ENCODE measurements around the gene VAT1.
"Not testable (repeated sequence)": the region's sequence is repeated elsewhere in the genome, so short reads cannot be mapped to it uniquely, and the experiment has no call there.

Gene VAT1

DNA sequence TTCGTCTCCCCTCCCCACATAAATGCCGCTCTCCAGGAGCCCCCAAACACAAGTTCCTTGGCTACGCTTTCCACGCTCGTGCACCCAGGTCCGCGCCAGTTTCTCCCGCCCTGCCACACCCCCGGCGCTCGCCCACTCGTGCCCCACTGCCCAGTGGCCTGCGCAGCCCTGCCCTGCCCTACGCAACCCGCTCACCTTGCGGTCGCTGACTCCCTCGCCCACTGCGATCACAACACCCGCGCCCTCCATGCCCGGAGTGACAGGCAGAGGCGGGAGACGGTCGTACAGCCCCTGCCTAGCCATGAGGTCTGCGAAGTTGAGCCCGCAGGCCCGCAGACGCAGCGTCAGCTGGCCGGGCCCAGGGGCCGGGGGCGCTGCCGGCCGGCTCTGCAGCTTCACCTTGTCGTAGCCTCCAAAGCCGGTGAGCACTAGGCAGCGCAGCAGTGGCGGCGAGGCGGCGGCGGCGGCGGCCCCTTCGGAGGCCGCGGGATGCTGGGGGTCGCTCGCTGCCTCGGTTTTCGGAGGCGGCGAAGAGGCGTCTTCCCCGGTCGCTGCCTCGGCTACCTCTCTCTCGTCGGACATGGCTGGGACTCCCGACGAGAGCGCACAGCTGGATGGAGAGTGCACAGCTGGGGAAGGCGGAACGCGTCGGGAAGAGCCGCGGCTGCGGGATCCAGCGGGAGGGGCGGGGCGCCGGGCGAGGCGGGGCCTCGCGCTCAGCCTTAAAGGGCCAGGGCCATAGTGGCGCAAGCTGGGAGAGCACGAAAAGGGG is at the start of gene VAT1:
Gene VAT1, minus strand, starts transcription at position 645 of the 772 bp plus-strand sequence. Its CDS starts 63 bp downstream, at position 582.
- DNase-seq, result peak; percentile 51

DNA sequence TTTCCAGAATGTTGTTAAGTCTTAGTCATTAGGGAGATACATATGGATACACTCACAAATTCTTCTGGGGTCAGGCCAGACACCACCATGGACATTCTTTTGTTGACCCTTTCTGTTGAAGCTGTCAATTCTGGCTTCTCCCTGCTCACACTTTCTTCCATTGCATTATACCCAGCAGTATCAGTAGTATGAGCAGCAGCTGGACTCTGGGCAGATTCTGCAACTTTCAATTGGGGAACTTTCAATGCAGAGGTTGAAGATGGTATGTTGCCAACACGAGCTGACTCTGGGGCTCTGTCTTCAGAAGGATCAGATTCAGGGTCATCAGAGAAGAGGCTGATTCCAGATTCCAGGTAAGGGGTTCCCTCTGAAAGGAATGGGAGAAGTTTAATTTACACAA is 48.7 kb upstream of the VAT1 start:
- DNase-seq, result no peak

DNA sequence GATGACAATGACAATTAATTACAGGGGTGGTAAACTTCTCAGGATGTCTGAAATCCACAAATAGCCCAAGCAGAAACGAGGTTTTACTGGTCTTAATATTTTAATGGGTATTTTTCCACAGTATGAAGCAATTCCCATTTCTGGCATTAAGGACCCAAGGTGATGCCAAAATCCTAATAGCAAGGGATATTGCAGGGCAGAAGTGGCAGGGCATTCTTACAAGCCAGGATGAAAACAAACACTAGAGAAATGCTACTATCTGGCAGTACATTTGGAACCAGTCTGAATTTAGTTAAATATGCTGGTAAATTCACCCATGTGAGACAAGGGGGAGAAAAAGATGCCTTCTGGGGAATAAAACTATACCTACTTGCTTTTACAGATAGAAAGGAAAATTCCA is 48.1 kb upstream of the VAT1 start:
- no peak for DNase-seq

DNA sequence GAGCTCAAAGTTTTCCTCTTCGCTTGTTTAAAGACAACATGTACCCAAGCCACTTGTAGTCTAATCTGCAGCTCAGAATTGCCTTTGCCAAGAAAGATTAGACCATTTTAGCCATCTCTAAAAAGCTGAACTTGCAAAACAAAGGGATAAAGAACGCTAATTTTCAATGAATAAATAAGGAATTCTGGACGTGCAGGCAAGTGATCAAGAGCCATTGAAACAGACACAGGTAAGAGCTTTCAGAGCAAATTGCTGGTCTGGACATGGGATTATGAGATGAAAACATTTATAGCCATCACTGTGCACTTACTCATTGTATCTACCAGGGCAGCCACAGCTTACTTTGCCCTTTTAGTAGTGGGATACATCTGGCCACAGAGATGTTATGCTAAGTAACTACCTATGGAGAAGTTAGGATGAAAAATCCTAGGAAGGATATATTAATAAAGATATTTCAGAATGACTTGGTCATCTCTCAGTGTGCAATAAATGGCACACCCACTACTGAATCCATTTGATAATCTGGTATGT is 47.2 kb upstream of the VAT1 start:
- DNase-seq, result no peak

DNA sequence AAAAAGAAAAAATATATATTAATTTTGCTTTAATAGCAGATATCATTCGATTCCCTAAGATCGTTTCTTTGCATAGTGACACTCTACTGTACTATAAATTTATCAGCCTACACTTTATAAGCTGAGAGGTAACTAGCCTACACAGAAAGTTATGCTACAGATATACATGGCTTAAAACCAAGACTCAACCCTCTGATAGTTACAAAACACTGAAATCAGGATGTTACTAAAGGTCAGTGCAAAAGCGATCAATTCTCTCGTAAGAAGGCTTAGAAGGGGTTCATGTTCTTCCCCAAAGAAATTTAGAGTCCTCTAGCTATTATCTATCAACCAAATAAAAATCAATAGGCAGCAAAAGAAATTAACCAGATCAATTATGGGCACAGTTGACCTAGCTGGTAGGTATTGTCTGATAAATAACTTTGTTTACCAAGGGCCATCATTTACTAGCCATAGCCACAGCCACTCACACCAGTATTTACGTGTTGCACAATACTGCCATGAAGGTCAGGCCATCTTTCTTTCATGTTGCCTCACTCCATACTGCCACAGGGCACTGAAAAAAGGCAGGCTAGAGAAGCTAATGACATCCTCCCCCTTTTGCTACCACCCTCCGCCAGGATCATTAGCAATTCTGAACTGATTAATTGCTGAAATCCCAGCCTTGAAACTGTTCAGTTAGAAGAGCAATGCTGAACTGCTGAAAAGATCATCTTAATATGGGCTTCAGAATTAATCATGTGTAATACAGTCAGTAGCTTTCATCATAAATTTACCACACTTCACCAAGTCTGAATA is 46.6 kb upstream of the VAT1 start:
- no peak for DNase-seq

DNA sequence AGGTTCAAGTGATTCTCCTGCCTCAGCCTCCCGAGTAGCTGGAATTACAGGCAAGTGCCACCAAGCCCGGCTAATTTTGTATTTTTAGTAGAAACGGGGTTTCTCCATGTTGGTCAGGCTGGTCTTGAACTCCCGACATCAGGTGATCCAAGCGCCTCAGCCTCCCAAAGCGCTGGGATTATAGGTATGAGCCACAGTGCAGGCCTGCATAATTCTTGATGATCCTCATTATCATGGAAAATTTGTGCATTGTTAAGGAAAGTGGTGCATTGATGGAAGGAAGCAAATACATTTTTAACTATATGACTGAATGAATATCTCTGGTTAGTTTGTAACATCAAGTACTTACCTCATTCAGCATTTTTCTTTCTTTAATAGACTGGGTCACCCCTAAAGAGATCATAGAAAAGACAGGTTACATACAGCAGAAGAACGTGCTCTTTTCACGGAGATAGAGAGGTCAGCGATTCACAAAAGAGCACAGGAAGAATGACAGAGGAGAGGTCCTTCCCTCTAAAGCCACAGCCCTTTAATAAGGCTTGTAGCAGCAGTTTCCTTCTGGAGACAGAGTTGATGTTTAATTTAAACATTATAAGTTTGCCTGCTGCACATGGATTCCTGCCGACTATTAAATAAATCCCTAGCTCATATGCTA is 40.9 kb upstream of the VAT1 start:
- DNase-seq, result no peak

DNA sequence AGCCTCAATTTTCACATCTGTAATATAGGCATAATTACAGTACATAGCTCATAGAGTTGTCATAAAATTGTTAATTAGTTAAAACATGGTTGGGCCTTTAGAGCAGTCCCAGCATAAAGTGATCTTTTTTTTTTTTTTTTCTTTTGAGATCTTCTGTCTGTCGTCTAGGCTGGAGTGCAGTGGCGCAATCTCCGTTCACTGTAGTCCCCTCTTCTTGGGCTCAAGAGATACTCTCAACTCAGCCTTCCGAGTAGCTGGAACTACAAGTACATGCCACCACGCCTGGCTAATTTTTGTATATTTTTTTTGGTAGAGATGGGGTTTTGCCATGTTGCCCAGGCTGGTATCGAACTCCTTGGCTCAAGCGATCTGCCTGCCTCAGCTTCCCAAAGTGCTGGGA is 33.9 kb upstream of the VAT1 start:
- no peak for DNase-seq

DNA sequence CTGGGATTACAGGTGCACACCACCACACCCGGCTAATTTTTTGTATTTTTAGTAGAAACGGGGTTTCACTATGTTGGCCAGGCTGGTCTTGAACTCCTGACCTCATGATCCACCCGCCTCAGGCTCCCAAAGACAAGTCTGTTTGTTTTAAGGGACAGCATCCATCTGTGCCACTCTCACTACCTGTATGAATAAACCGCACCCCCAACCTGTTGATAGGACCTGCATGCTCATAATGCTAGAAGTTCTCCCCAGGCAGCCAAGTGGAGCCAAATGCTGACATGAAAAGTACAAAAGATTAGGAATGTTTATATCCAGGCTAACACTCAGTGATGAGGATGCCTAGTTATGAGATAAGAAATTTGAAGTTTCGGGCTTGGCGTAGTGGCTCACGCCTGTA is 30.8 kb upstream of the VAT1 start:
- not testable (repeated sequence) for DNase-seq

DNA sequence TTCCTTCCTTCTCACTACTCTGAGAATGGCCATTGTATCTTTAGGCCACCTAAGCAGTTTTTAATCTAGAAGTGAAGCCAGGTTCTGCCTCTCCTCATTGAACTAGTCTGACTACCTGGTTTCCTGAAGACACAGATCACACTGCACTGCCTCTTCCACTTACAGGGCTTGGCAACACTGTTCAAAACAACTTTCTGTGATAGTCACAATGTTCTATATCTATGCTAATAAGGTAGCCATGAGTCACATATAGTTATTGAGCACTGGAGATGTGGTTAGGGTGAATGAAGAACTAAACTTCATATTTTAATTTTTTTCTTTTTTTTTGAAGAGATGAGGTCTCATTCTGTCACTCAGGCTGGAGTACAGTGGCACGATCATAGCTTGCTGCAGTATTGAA is 29.8 kb upstream of the VAT1 start:
- DNase-seq, result no peak

DNA sequence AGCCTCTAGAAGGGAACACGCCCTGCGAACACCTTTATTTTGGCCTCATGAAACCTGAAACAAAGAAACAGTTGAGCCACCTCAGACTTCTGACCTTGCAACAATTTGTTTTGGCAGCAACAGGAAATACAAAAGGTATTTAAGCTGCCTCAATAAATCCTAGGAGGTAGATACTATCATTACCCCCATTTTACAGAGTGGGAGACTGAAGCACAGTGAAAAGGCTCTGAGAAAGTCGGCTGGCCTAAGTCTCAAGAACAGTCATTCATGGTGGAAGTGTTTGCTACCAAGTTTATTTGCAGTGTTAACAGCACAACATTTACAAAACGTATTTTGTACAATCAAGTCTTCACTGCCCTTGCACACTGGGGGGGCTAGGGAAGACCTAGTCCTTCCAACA is 21.8 kb upstream of the VAT1 start:
- no peak for DNase-seq

DNA sequence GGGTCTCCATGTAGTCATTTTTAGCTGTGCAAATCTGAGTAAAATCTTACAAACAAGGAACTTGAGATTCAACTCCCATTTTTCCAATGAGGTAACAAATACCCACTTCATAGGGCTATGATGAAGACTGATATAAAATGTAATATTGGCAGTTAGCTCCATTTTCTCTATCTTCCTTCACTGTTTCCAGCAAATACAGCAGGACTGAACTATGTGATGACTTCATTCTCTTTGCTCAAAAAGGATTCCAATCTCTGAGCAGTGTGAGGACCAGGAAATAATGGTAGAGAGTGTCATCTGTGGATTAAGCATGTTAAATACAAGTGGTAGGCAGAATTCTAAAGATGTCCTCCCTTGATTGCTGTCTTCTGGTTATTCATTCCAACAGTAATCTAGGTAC is 21.1 kb upstream of the VAT1 start:
- no peak for DNase-seq

DNA sequence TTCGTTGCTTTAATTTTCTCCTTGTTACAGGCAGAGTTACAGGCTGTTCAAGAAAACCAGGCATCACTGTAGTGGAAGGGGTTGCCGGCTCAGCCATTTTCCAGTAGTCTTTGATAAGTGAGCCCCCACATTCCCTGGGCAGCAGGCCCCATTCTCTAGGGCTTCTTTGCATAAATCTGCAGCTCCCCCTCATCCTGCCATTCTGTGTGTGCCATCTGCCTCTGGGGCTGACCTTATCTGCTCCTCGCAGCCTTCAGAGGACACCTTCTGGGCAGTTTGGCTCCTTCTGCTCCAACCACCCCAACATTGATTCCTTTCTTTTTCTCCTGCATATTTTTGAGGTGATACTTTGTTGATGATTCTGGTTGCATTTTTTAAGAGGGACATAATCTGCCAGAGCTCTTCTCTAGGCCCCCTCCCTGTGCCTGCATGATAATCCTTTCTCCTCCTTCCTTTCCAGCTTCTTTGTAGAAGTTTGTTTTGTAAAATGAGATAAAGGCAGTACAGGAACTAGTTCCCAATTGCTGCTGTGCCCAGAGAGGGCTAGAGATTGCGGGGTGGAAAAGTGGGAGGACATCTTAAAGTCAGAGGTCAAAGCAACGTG is 19.9 kb upstream of the VAT1 start:
- no peak for DNase-seq

DNA sequence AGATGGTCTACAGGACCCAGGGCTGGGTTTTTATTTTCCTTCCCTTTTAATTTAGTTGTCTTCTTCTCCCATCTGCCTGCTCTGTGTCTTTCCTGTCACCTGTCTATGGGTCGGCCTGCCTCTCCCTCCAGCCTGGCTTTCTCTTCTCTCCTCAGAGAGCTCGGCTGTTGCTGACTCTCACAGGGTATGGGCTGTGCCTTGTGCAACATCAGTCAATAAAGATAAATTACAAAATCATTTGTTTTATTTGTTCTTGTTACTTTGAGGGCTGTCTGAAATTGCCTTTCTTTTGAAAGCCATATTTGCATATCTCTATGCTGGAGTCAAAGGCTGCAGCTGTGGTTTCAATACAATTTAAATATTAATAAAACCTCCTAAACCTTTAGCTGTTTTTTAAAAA is 18.5 kb upstream of the VAT1 start:
- DNase-seq, result no peak

DNA sequence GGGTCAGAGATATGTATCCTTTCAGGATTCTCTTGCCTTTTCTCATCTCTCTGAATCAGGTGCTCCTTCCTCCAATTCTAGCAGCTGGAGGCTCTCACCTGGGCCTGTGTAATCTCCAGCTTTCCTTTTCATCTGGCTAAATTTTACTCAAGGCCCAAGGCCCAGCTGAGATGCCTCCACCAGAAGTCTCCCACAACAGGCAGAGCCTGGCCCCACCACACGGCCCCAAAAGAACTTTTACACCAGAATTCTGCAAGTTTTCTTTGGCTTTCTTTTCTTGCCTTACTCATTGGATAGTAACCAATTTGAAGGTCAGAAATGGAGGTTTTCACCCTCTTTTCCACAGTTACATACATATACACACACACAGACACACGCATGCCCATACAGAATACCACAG is 17.5 kb upstream of the VAT1 start:
- no peak for DNase-seq

DNA sequence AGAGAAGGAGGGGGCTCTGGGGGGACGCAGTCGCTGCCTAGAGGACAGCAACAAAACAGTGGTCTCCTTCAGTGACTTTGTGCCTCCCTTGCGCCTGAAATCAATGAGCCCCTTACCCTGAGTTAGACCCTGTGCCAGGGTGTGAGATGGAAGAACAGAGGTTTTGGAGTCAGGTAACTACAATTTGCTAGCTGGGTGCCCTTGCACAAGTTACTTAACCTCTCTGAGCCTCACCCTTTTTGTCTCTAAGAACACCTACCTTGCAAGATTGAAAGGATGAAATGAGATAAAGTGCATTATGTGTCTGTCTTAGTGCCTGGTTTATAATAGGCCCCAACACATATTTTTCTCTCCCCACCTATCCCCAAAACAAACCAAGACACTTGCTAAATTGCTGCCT is 12.7 kb upstream of the VAT1 start:
- no peak for DNase-seq

DNA sequence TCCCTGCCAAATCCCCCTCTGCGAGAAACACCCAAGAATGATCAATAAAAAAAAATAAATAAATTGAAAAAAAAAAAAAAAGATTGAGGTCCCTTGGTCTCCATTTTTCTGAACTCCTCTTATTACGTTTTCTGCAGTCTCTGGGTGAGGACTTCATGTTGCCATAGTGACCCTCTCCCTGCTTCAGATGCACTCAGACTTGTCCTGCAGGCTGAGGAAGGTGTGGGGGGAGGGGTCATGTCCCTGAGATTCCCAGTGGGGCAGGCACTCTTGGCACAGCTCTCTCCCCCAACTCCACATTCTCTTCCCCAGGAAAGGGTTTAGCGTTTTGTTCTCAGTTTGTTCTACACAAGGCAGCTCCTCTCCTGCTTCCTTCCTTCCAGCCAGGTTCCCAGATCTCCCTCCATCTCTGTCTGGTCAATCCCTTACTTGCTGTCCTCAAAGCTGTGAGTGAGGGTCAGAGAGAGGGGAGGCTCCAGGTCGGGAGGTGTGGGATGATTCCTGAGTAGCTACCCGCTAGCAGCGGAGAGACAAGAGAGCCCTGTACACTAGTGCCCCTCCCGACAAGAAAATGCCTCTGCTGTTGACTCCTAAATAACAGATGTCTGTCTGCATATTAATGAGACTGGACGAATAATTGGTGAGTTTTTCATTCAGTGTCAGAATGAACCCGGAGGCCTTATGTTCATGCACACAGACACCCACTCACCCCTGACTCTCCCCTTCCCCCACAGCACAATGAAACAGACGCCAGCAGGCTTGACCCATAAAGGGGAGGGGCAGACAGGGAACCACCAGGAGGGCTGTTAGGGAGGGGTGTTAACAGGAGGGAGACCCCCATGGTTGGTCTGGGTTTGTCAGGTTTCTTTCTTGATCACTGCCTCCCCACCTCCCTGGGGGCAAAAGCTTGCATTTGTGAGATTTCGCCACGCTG is 12.0 kb upstream of the VAT1 start:
- no peak for DNase-seq

DNA sequence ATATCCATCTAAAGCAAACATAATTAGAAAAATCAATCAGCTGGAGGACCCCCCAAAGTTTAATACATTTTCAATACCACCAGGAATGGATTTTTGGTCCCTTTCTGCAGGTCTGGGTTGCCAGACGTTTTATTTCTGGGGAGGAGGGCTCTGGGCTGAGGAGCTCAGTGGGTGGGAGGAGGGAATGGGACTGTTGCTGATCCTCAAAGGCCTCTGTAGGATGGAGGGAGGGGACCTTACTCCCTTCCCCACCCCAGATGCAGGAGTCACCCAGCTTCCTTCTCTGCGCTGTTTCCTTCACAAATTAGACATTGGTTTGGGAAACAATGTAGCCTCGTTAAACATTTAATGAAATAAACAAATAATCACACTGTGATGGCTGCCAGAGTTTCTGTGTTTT is 9.5 kb upstream of the VAT1 start:
- DNase-seq, result no peak

DNA sequence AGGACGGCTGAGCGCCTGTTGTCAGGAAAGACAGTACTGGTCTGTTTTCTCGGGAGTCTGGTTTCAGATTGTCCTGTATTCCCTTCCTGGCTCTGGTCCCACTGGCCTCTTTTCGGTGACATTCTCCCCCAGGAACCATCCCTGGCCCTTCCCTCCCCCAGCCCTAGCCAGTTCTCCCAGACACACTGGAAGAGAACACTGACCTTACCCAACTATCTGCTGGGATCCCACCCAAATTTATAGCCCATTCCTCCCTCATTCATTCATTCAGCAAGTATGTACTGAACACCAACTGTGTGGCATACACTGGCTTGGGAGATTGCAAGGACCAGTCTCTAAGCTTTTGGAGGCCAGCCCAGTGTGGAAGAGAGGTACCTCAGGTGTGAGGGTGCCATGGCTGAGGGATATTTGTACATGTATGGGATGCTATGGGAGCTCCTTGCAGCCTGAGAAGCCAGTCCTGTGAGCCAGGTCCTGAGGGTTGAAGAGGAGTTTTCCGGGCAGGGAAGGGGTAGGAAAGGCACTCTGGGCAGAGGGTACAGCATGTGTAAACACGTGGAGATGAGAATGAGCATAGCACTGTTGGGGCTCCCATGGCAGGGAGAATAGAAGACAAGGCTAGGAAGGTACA is 8.1 kb upstream of the VAT1 start:
- no peak for DNase-seq

DNA sequence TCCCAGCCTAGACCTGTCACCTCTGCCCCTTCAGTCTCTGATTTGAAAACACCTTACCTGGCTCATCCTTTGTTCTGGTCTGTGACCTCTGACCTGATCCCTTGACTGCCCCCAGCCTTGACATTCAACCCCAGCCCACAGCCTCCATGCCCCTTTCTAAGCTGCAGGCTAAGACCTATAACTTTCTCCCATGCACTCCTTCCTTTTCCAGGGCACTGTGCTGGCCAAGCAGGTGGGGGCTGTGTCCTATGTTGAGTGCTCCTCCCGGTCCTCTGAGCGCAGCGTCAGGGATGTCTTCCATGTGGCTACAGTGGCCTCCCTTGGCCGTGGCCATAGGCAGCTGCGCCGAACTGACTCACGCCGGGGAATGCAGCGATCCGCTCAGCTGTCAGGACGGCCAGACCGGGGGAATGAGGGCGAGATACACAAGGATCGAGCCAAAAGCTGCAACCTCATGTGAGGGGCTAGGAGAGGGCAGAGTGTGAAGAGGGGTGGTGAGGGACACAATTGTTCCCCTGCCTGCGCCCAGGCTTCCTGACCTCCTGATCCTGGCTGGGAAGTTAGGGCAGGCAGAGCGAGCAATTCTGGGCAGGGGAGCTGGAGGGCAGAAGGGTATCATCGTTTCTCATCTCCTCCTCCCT is 6.2 kb upstream of the VAT1 start:
- no peak for DNase-seq

DNA sequence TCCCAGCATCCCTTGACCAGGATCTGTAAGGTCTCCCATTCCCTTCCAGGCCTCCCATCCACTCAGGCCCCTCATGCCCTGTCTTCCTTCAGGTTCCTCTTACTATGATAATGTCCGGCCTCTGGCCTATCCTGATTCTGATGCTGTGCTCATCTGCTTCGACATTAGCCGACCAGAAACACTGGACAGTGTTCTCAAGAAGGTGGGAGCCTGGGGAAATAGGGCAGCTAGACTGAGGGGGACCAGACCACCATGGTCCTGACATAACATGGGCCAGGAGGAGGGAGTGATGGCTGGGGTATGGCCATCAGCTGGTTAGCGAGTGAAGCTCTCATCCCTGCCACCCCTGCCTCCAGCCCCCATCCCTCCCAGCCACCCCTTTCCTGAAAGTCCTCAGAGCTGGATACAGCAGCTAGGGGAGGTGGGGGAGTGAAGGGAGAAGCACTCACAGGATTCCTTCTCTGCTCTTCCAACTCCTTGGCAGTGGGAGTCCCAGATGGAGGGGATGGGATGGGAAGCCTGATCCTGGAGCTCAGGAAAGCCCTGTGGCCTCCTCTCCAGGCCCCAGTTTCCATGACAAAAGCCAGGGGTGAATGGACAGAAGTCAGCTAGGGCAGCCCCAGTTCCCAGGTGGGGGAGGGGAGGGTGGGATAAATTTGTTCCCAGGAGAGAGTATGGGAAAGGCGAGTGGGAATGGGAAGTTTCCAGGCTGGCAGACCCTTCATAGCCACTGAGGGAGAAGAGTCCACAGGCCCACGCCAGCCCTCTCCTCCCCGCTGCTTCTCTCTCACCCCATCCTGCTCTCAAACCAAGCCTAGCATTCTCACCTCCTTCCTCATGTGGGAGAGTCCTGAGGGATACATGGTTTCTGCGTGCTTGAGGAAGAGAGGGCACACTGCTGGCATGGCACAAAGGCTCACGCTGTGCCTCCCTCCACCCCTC is 5.2 kb upstream of the VAT1 start:
- no peak for DNase-seq

Data from GF-D8 (cell line).